Small intestine (tissue), 7 donors: ENCODE measurements around the gene HIF3A. TPM values are rescaled to one million over a fixed set of nuclear protein-coding genes. Genes with fewer than 3 reads are reported as not detected.

Source experiments
- DNase-seq, 2 donors: peaks; one replicate each; pipeline versions ENCODE4 v3.0.0 to v3.0.0-alpha.2; 2013
- FAIRE-seq: peaks from 2 replicates; lab custom pipeline; 2012; peaks lifted over from hg19 to GRCh38; lab: Jason Lieb, UNC
- H3K27ac ChIP-seq, 3 donors: one replicate each; pipeline ENCODE4 v1.5.1; 2013; ENCODE audit warnings: low read length in 2 of 3, mild to moderate bottlenecking in 2 of 3, control low read depth in 1 of 3, inconsistent platforms in 1 of 3, low read depth in 1 of 3, moderate library complexity in 1 of 3
- H3K27me3 ChIP-seq, 3 donors: one replicate each; pipeline ENCODE4 v1.6.1; 2013; ENCODE audit warnings: low read length in 3 of 3, inconsistent platforms in 1 of 3; ENCODE audit not compliant: control insufficient read depth in 3 of 3, insufficient read depth in 3 of 3
- H3K36me3 ChIP-seq, 3 donors: one replicate each; pipeline ENCODE4 v1.6.1; 2013; ENCODE audit warnings: low read length in 3 of 3, inconsistent platforms in 1 of 3, low read depth in 1 of 3, mild to moderate bottlenecking in 1 of 3, moderate library complexity in 1 of 3; ENCODE audit not compliant: control insufficient read depth in 3 of 3, insufficient read depth in 2 of 3
- H3K4me1 ChIP-seq, 3 donors: one replicate each; pipeline ENCODE4 v1.6.1; 2013; ENCODE audit warnings: low read length in 2 of 3, inconsistent platforms in 1 of 3, low read depth in 1 of 3, mild to moderate bottlenecking in 1 of 3, moderate library complexity in 1 of 3; ENCODE audit not compliant: control insufficient read depth in 3 of 3, insufficient read depth in 2 of 3
- H3K4me3 ChIP-seq, 3 donors: one replicate each; pipeline ENCODE4 v1.5.1; 2013; ENCODE audit warnings: low read length in 3 of 3, control low read depth in 1 of 3, inconsistent platforms in 1 of 3, low read depth in 1 of 3, mild to moderate bottlenecking in 1 of 3, moderate library complexity in 1 of 3
- H3K9me3 ChIP-seq, 2 donors: one replicate each; pipeline ENCODE4 v1.6.1; 2013; ENCODE audit warnings: low read depth in 1 of 2, low read length in 1 of 2; ENCODE audit not compliant: control insufficient read depth in 2 of 2, insufficient read depth in 1 of 2
- WGBS, 3 donors: extraction: QIAGEN DNeasy Blood & Tissue Kit; methylation state at CpG; one replicate each; pipeline ENCODE4 v1.1.7; 2013; 5-methylcytosine and 5-hydroxymethylcytosine counted together
- polyA plus RNA-seq, 4 donors: library from polyadenylated mRNA; stranded (reverse) in 3 of 4; unstranded in 1 of 4; fragments of 200-250 nt in 3 of 4; fragments of 120-200 nt in 1 of 4; gene quantifications; one replicate each; pipeline versions ENCODE4 v1.2.1 to v1.2.3, GENCODE V29; 2013
- donor health status: healthy with polysubstance abuse.
- donor health status: control.
- donor health status: control.
- donor health status: Bipolar disorder and iron deficiency.
- donor health status: healthy.

The HIF3A gene
- polyA plus RNA-seq, 4 donors = 0.89 to 159 (median 16.0) TPM

GRCh38 chr19:46364359-46364758 lies 67.5 kb downstream of the HIF3A start:
- H3K27me3 ChIP-seq = no peaks in the 10 kb centered on the region
- H3K9me3 ChIP-seq = no peaks in the 10 kb centered on the region
- DNase-seq (no peak), FAIRE-seq (no peak)
- WGBS, 3 donors = 90 to 93% (median 92%) methylated on average over 2 of the region's 2 CpGs
- no peak overlapping the region for H3K4me3 ChIP-seq
- H3K36me3 ChIP-seq = peaks cover 2 to 43% (median 3%) of the 10 kb centered on the region in 3 donors
- H3K27ac ChIP-seq = no peak overlapping the region
- no peaks in the 10 kb centered on the region for H3K4me1 ChIP-seq

- peaks cover 2 to 48% (median 3%) of the 10 kb centered on the region in 3 donors for H3K36me3 ChIP-seq
- FAIRE-seq = no peak
- WGBS, 3 donors = 89 to 92% (median 91%) methylated on average over 4 of the region's 4 CpGs
Observed at GRCh38 chr19:46365561-46365960, 68.7 kb downstream of the HIF3A start.

GRCh38 chr19:46366620-46367292 lies 69.9 kb downstream of the HIF3A start:
- H3K4me3 ChIP-seq = no peak overlapping the region
- no peak for FAIRE-seq
- no peaks in the 10 kb centered on the region for H3K4me1 ChIP-seq
- 79 to 87% (median 82%) methylated on average over 9 of the region's 9 CpGs for WGBS, 3 donors
- no peaks in the 10 kb centered on the region for H3K9me3 ChIP-seq
- H3K36me3 ChIP-seq = peaks cover 3 to 57% (median 3%) of the 10 kb centered on the region in 3 donors
- no peaks in the 10 kb centered on the region for H3K27me3 ChIP-seq
- no peak for DNase-seq
- no peak overlapping the region for H3K27ac ChIP-seq

More at GRCh38 chr19:46365561-46365960, 68.7 kb downstream of the HIF3A start:
- DNase-seq = no peak
- H3K27ac ChIP-seq = no peak overlapping the region
- H3K9me3 ChIP-seq = no peaks in the 10 kb centered on the region
- no peak overlapping the region for H3K4me3 ChIP-seq
- no peaks in the 10 kb centered on the region for H3K4me1 ChIP-seq
- H3K27me3 ChIP-seq = no peaks in the 10 kb centered on the region

- Histone ChIP-seq H3K4me1 (no peaks in the 10 kb centered on the region), H3K9me3 (no peaks in the 10 kb centered on the region), H3K27ac (no peak overlapping the region), H3K4me3 (no peak overlapping the region), H3K36me3 (peaks cover 3 to 63% (median 5%) of the 10 kb centered on the region in 3 donors), H3K27me3 (no peaks in the 10 kb centered on the region)
- FAIRE-seq (no peak), DNase-seq (no peak)
- WGBS, 3 donors = 88 to 97% (median 97%) methylated on average over 5 of the region's 5 CpGs
Observed at GRCh38 chr19:46367426-46367825, 70.6 kb downstream of the HIF3A start.

- Histone ChIP-seq H3K27me3 (no peaks in the 10 kb centered on the region), H3K27ac (no peak overlapping the region), H3K9me3 (no peaks in the 10 kb centered on the region), H3K36me3 (peaks cover 3 to 69% (median 5%) of the 10 kb centered on the region in 3 donors), H3K4me1 (no peaks in the 10 kb centered on the region), H3K4me3 (no peak overlapping the region)
- no peak for DNase-seq
- WGBS, 3 donors = 90 to 96% (median 94%) methylated on average over 7 of the region's 7 CpGs
- no peak for FAIRE-seq
Observed at GRCh38 chr19:46368116-46368515, 71.3 kb downstream of the HIF3A start.

- FAIRE-seq = no peak
- Histone ChIP-seq H3K27ac (no peak overlapping the region), H3K4me1 (peaks cover 0 to 6% (median 0%) of the 10 kb centered on the region in 3 donors), H3K36me3 (peaks cover 0 to 76% (median 5%) of the 10 kb centered on the region in 3 donors), H3K9me3 (no peaks in the 10 kb centered on the region), H3K27me3 (no peaks in the 10 kb centered on the region), H3K4me3 (no peak overlapping the region)
- WGBS, 3 donors = 82 to 87% (median 85%) methylated on average over 3 to 7 of the region's 7 CpGs
- DNase-seq = no peak
Observed at GRCh38 chr19:46369817-46370216, 73.0 kb downstream of the HIF3A start.

- WGBS, 3 donors = 72 to 89% (median 79%) methylated on average over 10 of the region's 10 CpGs
- H3K4me1 ChIP-seq = peaks cover 0 to 6% (median 0%) of the 10 kb centered on the region in 3 donors
- no peaks in the 10 kb centered on the region for H3K9me3 ChIP-seq
- DNase-seq = no peak
- FAIRE-seq = no peak
- H3K27me3 ChIP-seq = no peaks in the 10 kb centered on the region
- no peak overlapping the region for H3K27ac ChIP-seq
- no peak overlapping the region for H3K4me3 ChIP-seq
- H3K36me3 ChIP-seq = peaks cover 0 to 76% (median 6%) of the 10 kb centered on the region in 3 donors
Observed at GRCh38 chr19:46371371-46371901, 74.6 kb downstream of the HIF3A start.

GRCh38 chr19:46372901-46373490 lies 76.2 kb downstream of the HIF3A start:
- H3K4me1 ChIP-seq = peaks cover 0 to 6% (median 0%) of the 10 kb centered on the region in 3 donors
- no peaks in the 10 kb centered on the region for H3K27me3 ChIP-seq
- peak overlapping the region in 1 of 3 donors; percentile 21 for H3K27ac ChIP-seq
- H3K9me3 ChIP-seq = no peaks in the 10 kb centered on the region
- 83 to 87% (median 83%) methylated on average over 11 of the region's 11 CpGs for WGBS, 3 donors
- peaks cover 4 to 69% (median 15%) of the 10 kb centered on the region in 3 donors for H3K36me3 ChIP-seq
- DNase-seq (no peak), FAIRE-seq (no peak)
- no peak overlapping the region for H3K4me3 ChIP-seq
